Measurements from ENCODE around the gene UGT1A4.

Gene UGT1A4

GRCh38 chr2:233758849-233759248 lies 40.3 kb downstream of the UGT1A4 start:
- in situ Hi-C loops (cut with HindIII; ENCODE audit: low sequenced_read_pairs) = no loop called here
- TF ChIP-seq CTCF (IDR thresholded peaks at IDR 0.05; ENCODE audit: low read depth, low read length, missing control alignments) = no peak
- no peak overlapping the region for H3K4me3 ChIP-seq (ENCODE audit: low read depth, low read length)
- DNase-seq (ENCODE audit: low read depth) = no peak

GRCh38 chr2:233760043-233760442 lies 41.5 kb downstream of the UGT1A4 start, which contains the start of gene UGT1A1:
TSS of gene UGT1A1 (plus strand) at chr2:233760270. CDS start at chr2:233760288, 18 bp downstream.
- DNase-seq (ENCODE audit: low read depth) = no peak
- TF ChIP-seq CTCF (IDR thresholded peaks at IDR 0.05; ENCODE audit: low read depth, low read length, missing control alignments) = no peak
- in situ Hi-C loops (cut with HindIII; ENCODE audit: low sequenced_read_pairs) = no loop called here
- no peak within 1 kb of the TSS for H3K4me3 ChIP-seq (ENCODE audit: low read depth, low read length)

- no peak for TF ChIP-seq CTCF (IDR thresholded peaks at IDR 0.05; ENCODE audit: low read depth, low read length, missing control alignments)
- DNase-seq (ENCODE audit: low read depth) = no peak
- in situ Hi-C loops (cut with HindIII; ENCODE audit: low sequenced_read_pairs) = no loop called here
- no peak overlapping the region for H3K4me3 ChIP-seq (ENCODE audit: low read depth, low read length)
Observed at GRCh38 chr2:233761040-233761769, 42.7 kb downstream of the UGT1A4 start.

DNA sequence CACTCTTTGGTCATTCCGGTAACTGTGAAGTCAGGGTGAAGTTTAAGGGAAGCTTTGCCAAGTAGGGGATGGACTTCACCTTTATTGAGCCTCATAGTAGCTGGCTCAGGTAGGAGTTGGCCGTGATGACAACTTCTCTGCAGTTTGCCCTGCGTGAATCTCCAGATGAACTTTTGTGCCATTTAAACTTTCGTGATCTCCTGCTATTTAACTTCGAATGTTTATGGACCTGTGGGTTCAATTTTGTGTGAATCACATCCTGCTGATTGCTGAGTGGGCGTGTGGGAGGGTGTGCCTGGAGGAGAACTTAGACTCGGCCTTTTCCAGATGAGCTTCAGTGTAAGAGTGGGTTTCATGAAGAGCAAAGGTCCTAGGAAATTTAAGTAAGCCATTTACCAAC lies 45.7 kb downstream of the UGT1A4 start:
- DNase-seq (ENCODE audit: low read depth) = no peak
- H3K4me3 ChIP-seq (ENCODE audit: low read depth, low read length) = no peak overlapping the region
- TF ChIP-seq CTCF (IDR thresholded peaks at IDR 0.05; ENCODE audit: low read depth, low read length, missing control alignments) = no peak
- in situ Hi-C loops (cut with HindIII; ENCODE audit: low sequenced_read_pairs) = no loop called here

GRCh38 chr2:233764761-233765160 lies 46.2 kb downstream of the UGT1A4 start:
- TF ChIP-seq CTCF (IDR thresholded peaks at IDR 0.05; ENCODE audit: low read depth, low read length, missing control alignments) = no peak
- in situ Hi-C loops (cut with HindIII; ENCODE audit: low sequenced_read_pairs) = no loop called here
- no peak for DNase-seq (ENCODE audit: low read depth)
- no peak overlapping the region for H3K4me3 ChIP-seq (ENCODE audit: low read depth, low read length)

DNA sequence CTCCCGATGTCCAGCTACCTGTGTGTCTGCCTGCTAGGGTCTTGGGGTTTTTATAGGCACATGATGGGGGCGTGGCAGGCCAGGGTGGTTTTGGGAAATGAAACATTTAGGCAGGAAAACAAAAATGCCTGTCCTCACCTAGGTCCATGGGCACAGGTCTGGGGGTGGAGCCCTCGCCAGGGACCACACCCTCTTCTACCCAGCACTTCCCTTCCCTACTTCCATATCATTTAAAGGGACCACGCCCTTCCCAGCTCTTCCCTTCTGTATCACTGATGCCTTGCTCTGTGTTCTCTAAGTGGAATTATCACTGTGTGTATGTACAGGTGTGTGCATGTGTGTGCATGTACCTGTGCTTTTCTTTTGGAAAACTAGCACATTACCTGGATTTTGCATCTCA lies 47.9 kb downstream of the UGT1A4 start:
- in situ Hi-C loops (cut with HindIII; ENCODE audit: low sequenced_read_pairs) = no loop called here
- no peak for DNase-seq (ENCODE audit: low read depth)
- TF ChIP-seq CTCF (IDR thresholded peaks at IDR 0.05; ENCODE audit: low read depth, low read length, missing control alignments) = no peak
- no peak overlapping the region for H3K4me3 ChIP-seq (ENCODE audit: low read depth, low read length)

All from astrocyte of the cerebellum (primary cell).